ENCODE measurements around the gene DDI2.

Gene DDI2

GRCh38 chr1:15705184-15705566 is 87.9 kb downstream of the DDI2 start:
- no peak for DNase-seq

- no peak for DNase-seq
Observed at GRCh38 chr1:15706751-15707150, 89.5 kb downstream of the DDI2 start.

GRCh38 chr1:15707239-15707925 is 90.1 kb downstream of the DDI2 start:
- DNase-seq, result no peak

- DNase-seq, result no peak
Observed at GRCh38 chr1:15708486-15709137, 91.4 kb downstream of the DDI2 start.

- no peak for DNase-seq
Observed at GRCh38 chr1:15709226-15709625, 92.0 kb downstream of the DDI2 start.

GRCh38 chr1:15712168-15712567 is 94.9 kb downstream of the DDI2 start:
- no peak for DNase-seq

- DNase-seq, result no peak
Observed at GRCh38 chr1:15714406-15715136, 97.3 kb downstream of the DDI2 start.

GRCh38 chr1:15717418-15718125 is 100.3 kb downstream of the DDI2 start:
- DNase-seq, result no peak

- no peak for DNase-seq
Observed at GRCh38 chr1:15718199-15718601, 100.9 kb downstream of the DDI2 start.

Measured in central memory CD4-positive, alpha-beta T cell (primary cell).